ENCODE data around the gene PLAGL2. TPM values are rescaled to one million over a fixed set of nuclear protein-coding genes. Genes with fewer than 3 reads are reported as not detected.
"Not testable (repeated sequence)": the region's sequence is repeated elsewhere in the genome, so short reads cannot be mapped to it uniquely, and the experiment has no call there.

PLAGL2 gene
- total RNA-seq, 2 donors from 2014 or later = 4.8 to 5.6 TPM

DNA sequence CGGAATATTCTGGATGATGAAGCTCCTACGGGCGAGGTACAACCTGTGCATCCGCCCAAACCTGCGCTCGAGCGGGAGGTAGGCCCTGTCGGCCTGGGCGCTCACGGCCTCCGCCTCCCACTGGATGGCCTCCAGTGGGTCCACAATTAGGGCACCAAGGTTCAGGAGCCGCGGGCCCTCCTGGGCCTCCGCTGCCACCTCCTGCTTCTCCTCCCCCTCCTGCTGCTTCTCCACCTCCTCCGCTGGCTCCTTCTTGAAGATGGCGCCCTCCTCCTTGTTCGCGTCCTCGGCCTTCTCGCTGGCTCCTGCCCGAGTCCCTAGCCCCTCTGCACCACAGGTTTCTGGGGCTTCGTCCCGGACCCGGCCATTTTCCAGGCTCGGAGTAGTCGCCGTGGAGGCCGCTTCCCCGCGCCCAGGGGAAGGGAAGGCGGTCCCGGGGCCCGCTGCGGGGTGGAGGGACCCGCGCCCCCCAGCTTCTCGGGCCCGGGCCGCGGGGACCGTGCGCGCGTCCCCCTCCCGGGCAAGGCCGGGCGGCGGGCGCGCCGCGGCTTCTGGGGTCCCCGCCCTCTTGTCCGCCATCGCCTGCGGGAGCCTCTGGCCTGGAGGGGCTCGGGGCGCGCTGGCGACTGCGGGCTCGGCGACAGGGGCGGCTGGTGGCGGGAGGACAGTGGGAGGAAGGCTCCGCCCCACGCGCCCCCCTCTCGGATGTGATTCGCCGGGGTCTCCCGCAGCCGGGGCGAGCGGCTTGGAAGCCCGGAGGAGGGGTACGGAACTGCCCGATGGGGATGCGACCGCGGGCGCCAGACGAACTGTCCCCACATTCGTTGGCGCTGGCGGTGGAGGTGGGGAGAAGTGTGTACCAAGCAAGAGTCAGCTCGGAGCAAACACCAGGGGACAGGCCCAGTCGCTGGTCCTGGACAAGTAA lies 17.6 kb downstream of the PLAGL2 start:
- intact Hi-C loops (cut with DNase I) = no loop called here
- DNase-seq (ENCODE audit: low spot score) = peak; percentile 83

- DNase-seq (ENCODE audit: low spot score) = no peak
- intact Hi-C loops (cut with DNase I) = no loop called here
Observed at GRCh38 chr20:32189123-32189410, 18.5 kb downstream of the PLAGL2 start.

DNA sequence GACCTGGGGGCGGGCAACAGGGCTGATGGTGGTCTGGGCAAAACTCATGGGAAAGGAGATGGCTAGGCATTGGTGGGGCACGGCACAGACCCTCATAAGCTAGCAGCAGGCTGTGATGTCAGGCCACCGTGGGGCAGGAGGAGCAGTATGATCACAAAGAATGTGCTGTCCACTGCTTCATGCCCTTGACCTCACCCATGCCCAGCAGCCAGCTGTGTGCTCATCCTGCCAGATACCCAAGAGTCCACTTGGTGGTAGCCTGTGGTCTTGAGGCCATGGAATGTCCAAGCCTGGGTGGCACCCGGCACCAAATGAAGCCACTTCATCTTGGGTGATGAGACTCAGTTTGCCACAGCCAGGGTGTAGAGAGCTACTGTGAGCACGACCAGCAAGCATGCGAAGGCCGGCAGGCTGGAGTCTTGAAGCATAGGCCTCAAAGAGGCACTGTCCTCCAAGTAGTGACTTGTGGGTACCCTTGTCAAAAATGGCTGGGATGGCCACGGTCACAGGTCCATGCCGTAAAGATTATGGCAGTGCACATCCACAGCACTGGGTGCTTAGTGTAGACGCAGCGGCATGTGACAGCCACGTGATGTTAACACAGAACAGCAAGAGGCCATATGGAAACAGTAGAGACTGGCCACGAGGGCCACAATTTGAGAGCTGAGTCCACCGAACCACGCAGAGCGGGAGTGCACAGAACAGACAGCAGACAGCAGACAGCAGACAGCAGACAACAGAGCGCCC lies 19.0 kb downstream of the PLAGL2 start:
- no peak for DNase-seq (ENCODE audit: low spot score)
- intact Hi-C loops (cut with DNase I) = no loop called here

DNA sequence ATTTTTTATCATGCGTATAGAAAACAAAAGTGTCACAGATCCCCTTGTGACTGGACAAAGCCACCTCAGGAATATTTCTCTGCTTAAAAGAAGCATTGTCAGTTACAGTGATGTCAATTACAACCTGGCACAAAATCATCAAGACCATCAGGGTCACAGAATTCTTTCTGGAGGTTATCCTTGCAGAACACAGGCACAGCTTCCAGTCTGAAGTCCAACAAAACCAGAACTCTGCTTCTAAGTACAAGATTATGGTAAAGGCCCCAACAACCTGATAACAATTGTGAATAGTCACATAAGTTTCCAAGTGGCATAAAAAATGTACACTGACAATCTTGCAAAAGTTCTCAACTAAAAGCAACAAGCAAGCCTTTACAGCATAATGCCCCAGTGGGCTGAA lies 21.0 kb downstream of the PLAGL2 start:
- intact Hi-C loops (cut with DNase I) = no loop called here
- no peak for DNase-seq (ENCODE audit: low spot score)

DNA sequence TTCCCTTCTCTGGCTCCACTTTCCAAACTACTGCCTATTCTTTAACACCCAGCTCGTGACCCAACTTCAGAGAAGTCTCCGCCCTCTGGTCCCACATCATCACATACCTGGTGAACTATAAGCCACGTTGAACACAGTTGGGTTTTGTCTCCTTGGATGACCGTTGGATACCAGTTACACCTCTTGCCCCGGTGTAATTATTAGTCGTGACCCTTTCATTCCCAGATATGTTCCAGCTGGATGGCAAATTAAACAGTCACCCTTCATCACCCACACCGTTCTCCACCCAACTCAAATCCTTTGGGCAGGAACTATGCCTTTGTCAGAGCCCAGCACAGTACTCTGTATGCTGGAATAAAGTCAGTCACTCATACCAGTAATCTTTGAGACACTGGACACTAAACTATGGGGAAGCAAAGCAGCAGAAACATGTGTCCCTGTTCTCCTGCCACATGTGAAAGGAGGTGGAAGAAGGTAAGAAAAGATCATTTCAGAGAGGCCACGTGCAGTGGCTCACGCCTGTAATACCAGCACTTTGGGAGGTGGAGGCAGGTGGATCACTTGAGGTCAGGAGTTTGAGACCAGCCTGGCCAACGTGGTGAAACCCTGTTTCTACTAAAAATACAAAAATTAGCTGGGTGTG lies 22.5 kb downstream of the PLAGL2 start:
- intact Hi-C loops (cut with DNase I) = no loop called here
- no peak for DNase-seq (ENCODE audit: low spot score)

- peak; percentile 62 for DNase-seq (ENCODE audit: low spot score)
- intact Hi-C loops (cut with DNase I) = no loop called here
Observed at GRCh38 chr20:32183947-32184635, 23.5 kb downstream of the PLAGL2 start.

GRCh38 chr20:32181606-32182005 lies 25.9 kb downstream of the PLAGL2 start:
- no peak for DNase-seq (ENCODE audit: low spot score)
- intact Hi-C loops (cut with DNase I) = no loop called here

DNA sequence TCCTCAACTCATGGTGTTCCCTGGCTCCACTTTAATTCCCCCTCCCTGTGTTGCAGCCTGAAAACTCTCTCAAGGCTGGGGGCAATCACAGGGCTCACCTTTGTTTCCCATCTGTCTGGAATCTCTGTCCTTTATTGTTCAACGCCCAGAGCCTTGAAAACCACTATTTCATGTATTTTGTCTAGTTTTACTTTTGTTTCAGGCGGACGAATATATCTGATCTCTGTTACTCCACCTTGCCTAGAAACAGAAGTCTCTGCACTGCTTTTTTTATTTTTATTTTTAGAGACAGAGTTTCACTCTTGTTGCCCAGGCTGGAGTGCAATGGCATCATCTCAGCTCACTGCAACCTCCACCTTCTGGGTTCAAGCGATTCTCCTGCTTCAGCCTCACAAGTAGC lies 27.6 kb downstream of the PLAGL2 start:
- intact Hi-C loops (cut with DNase I) = no loop called here
- no peak for DNase-seq (ENCODE audit: low spot score)

GRCh38 chr20:32179515-32179914 lies 28.0 kb downstream of the PLAGL2 start:
- no peak for DNase-seq (ENCODE audit: low spot score)
- intact Hi-C loops (cut with DNase I) = no loop called here

DNA sequence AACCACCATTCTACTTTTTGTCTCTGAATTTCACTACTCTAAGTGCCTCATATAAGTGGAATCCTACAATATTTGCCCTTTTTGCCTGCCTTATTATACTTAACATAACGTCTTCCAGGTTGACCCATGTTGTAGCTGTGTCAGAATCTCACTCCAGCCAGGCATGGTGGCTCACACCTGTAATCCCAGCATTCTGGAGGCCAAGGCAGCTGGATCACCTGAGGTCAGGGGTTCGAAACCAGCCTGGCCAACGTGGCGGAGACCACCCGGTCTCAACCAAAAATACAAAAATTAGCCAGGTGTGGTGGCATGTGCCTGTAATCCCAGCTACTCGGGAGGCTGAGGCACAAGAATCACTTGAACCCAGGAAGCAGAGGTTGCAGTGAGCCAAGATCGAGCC lies 29.8 kb downstream of the PLAGL2 start:
- intact Hi-C loops (cut with DNase I) = not testable (repeated sequence)

DNA sequence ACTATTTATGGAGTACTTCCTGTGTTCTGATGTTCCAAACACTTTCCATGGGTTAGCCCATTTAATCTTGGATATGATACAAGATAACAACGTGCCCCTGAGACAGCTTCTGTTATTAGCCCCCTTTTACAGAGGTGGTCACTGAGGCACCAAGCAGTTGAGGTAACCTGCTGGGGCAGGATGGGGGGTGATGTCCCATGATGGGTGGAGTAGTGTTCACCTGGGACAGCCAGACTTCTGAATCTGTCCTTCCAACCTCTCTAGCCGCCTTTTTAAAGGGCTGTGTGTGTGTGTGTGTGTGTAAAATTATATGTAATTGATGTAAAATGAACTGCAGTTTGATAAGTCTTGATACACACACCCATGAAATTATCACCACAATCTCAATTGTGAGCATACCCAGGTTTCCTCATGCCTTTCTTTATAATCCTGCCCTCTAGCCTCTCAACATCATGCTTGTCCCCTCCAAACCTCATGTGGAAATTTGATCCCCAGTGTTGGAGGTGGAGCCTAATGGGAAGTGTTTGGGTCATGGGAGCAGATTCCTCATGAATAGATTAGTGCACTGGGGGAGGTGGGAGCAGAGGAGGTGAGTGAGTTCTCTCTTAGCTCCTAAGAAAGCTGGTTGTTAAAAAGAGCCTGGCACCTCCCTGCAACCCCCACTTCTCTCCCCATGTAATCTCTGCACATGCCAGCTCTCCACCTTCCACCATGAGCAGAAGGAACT lies 39.2 kb downstream of the PLAGL2 start:
- intact Hi-C loops (cut with DNase I) = no loop called here
- DNase-seq (ENCODE audit: low spot score) = no peak

More for the DNA sequence above, 29.8 kb downstream of the PLAGL2 start:
- peak; percentile 20 for DNase-seq (ENCODE audit: low spot score)

DNA sequence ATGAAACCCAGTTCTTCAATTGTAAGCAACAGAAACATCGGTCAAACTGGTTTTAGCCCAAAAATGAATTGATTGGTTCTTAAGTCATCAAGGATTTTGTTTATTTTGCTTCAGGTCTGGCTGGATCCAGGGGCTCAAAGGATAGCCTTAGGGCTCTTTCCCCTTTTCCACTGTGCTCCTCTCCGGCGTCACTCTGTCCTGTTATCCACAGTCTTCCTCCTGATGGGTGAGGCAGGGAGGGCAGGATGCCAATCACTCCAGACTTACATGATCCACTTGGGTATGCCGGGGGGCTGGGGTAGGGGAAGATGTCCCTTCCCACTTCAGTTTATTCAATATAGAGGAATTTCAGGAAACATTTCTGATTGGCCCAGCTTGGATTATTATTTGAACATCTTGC lies 40.0 kb downstream of the PLAGL2 start:
- peak; percentile 25 for DNase-seq (ENCODE audit: low spot score)
- intact Hi-C loops (cut with DNase I) = no loop called here

DNA sequence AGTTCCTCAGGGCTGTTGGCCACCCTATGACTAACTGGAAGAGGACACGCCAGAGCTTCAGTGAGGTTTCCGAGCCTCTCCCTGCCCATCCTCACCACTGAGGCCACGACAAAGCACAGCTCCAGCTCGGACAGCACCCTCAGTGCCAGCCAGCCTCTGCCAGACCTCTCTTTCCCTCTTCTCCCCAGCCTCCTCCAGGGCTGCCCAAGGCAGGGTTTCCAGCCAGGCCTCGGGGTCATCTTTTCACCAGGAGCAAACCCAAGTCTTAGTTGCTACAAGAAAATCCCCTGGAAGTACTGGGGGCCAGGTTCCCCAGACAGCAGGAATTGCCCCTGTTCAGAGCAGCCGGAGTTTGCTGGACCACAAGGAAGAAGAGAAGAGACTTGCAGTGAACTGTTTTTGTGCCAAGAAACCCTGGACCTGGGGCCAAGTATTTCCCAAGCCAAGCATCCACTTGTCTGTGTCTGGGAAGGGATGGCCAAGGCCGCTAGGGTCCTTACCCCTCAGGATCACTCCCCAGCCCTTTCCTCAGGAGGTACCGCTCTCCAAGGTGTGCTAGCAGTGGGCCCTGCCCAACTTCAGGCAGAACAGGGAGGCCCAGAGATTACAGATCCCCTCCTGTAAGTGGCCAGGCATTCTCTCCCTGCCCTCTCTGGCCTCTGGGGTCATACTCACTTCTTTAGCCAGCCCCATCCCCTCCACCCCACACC lies 41.6 kb downstream of the PLAGL2 start:
- intact Hi-C loops (cut with DNase I) = no loop called here
- peak; percentile 69 for DNase-seq (ENCODE audit: low spot score)

DNA sequence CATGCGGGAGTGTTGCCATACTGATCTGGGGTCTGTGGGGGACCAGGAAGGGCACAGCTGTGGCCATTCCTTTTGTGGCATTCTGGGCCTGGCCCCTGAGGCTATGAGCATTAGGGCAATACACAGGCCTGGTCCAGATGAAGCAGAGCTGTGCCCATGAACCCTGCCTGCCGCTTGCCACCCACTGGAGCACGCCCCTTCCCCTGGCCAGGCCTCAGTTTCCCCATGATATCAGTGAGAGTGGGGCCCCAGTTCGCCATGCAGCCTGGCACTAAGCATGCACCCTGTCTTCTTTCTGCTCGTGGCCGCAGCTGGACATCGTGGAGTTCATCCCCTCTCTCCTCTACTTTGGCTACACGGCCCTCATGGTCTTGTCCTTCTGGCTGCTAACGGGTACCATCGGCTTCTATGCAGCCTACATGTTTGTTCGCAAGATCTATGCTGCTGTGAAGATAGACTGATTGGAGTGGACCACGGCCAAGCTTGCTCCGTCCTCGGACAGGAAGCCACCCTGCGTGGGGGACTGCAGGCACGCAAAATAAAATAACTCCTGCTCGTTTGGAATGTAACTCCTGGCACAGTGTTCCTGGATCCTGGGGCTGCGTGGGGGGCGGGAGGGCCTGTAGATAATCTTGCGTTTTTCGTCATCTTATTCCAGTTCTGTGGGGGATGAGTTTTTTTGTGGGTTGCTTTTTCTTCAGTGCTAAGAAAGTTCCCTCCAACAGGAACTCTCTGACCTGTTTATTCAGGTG lies 42.4 kb downstream of the PLAGL2 start:
- intact Hi-C loops (cut with DNase I) = no loop called here
- peak; percentile 65 for DNase-seq (ENCODE audit: low spot score)

DNA sequence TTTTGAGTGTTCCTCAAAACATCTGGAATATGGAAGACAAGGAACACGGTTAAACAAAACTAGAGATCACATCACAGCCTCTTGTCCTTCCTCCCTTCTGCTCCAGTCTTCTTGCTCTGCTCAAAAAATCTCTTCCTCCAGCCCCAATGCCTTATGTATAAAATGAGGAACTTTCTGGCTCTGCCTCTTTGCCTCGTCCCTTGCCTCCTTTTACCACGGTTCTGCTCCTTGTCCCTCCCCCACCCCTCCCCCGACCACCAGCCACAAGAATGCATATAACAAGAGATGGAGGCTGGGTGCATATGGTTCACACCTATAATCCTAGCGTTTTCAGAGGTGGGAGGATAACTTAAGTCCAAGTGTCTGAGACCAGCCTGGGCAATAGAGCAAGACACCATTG lies 43.6 kb downstream of the PLAGL2 start:
- DNase-seq (ENCODE audit: low spot score) = peak; percentile 11
- intact Hi-C loops (cut with DNase I) = no loop called here

- DNase-seq (ENCODE audit: low spot score) = no peak
- intact Hi-C loops (cut with DNase I) = no loop called here
Observed at GRCh38 chr20:32162351-32162750, 45.2 kb downstream of the PLAGL2 start.

- no peak for DNase-seq (ENCODE audit: low spot score)
- intact Hi-C loops (cut with DNase I) = no loop called here
Observed at GRCh38 chr20:32160341-32160740, 47.2 kb downstream of the PLAGL2 start.

GRCh38 chr20:32159766-32160221 lies 47.7 kb downstream of the PLAGL2 start:
- DNase-seq (ENCODE audit: low spot score) = no peak
- intact Hi-C loops (cut with DNase I) = no loop called here
